Measurements from ENCODE around the gene XPO4.
"Not testable (repeated sequence)": the region's sequence is repeated elsewhere in the genome, so short reads cannot be mapped to it uniquely, and the experiment has no call there.

The XPO4 gene

DNA sequence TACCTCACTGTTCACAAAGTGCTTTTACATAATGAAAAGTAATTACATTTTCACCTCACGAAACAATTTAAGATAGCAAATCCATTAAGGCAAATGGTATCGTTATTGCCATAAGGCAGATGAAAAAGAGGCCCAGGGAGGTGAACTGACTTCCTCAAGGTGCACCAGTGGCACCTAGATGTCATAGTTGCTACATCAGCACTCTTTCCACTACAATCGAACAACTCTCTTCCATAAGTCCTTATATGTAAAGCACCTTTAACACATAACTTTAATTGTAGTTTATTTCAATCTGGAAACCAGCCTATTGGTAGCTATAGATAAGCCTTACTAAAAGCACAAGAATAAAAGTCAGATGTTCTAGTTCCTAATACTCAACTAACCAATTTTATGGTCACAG lies 35.1 kb downstream of the XPO4 start:
- H3K4me3 Mint-ChIP-seq: no peak overlapping the region
- peaks cover 49% of the 10 kb centered on the region for H3K36me3 Mint-ChIP-seq (ENCODE audit: low read depth)
- H3K9me3 Mint-ChIP-seq: no peaks in the 10 kb centered on the region
- H3K27me3 Mint-ChIP-seq: no peaks in the 10 kb centered on the region
- no peak overlapping the region for H3K27ac Mint-ChIP-seq
- H3K4me1 Mint-ChIP-seq (ENCODE audit: low read depth): peaks cover 32% of the 10 kb centered on the region
- no peak for DNase-seq

DNA sequence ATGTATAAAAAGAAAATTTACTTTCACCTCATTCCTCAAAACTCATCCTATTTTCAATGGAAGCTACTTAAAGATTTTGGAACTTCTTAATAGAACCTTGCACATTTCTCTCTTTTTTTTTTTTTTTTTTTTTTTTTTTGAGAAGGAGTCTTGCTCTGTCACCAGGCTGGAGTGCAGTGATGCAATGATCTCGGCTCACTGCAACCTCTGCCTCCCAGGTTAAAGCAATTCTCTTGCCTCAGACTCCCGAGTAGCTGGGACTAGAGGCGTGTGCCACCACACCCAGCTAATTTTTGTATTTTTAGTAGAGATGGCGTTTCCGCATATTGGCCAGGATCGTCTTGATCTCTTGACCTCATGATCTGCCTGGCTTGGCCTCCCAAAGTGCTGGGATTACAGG lies 40.9 kb downstream of the XPO4 start:
- not testable (repeated sequence) for H3K9me3 Mint-ChIP-seq, H3K4me3 Mint-ChIP-seq, H3K27ac Mint-ChIP-seq, H3K27me3 Mint-ChIP-seq, DNase-seq
- H3K36me3 Mint-ChIP-seq (ENCODE audit: low read depth): peaks cover 75% of the 10 kb centered on the region
- peaks cover 18% of the 10 kb centered on the region for H3K4me1 Mint-ChIP-seq (ENCODE audit: low read depth)

DNA sequence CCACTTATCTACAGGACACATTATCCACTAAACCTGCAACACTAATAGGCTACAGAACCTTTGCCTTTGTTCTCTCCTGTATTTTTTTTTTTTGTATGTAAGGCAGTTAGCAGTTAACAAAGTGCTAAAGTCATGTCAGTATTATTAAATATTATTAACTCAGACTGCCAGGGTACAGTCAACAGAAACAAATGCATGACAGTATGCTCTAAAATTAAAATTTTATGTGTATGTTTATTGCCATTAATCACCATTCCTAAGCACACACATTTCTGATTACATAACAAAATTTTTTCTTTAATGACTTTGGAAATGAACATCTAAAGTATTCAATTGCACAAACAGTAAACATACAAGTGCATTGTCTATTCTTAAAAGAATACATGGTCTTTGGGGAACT lies 41.7 kb downstream of the XPO4 start:
- peaks cover 76% of the 10 kb centered on the region for H3K36me3 Mint-ChIP-seq (ENCODE audit: low read depth)
- no peak overlapping the region for H3K4me3 Mint-ChIP-seq
- H3K27me3 Mint-ChIP-seq: no peaks in the 10 kb centered on the region
- no peaks in the 10 kb centered on the region for H3K9me3 Mint-ChIP-seq
- H3K4me1 Mint-ChIP-seq (ENCODE audit: low read depth): peaks cover 10% of the 10 kb centered on the region
- no peak overlapping the region for H3K27ac Mint-ChIP-seq
- DNase-seq: no peak

DNA sequence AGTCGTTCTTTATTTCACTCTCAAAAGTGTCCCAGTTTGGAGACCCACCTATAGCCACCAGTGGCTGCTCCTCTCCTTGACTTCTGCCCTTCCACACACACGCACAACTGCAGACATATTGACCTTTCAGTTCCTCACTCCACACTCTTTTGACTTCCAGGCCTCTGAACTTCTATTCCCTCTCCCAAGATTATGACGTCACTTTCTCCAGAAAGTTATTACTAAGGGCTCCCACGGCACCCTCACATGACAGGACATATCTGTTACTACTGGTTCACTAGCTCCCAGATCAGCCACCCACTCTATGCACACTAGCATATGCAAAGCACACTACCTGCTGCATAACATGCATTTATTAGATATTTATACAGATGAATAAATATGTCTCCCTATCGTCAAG lies 45.9 kb downstream of the XPO4 start:
- Mint-ChIP-seq H3K27ac (no peak overlapping the region), H3K4me1 (ENCODE audit: low read depth) (no peaks in the 10 kb centered on the region), H3K9me3 (no peaks in the 10 kb centered on the region), H3K4me3 (no peak overlapping the region), H3K36me3 (ENCODE audit: low read depth) (peaks cover 69% of the 10 kb centered on the region), H3K27me3 (no peaks in the 10 kb centered on the region)
- no peak for DNase-seq

DNA sequence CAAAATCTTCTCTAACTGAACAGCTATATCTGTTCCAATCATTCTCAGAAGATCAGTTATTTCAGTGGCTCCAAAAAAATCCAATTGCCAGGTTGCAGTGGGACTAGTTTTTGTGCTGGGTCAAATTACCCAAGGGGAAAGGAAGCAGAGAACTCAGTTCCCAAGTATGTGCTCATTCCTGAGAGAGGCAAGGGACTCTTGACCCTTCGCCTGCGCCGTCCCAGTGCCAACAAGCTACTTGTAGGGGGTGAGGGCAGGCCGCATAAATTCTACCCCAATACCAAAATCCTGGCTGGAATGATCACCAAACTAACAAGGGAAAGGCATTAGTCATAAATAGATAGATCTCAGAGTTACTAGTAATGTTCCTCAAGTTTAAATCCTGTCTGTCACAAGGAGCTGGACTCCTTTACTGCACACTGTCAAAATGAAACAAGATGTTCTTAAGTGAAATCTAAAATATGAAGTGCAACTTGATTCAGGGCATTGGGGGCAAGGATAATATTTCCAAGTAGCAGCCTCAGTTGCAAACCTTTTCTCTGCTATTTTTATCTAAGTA lies 50.6 kb downstream of the XPO4 start:
- no peak for DNase-seq
- H3K36me3 Mint-ChIP-seq (ENCODE audit: low read depth): peaks cover 71% of the 10 kb centered on the region
- H3K27me3 Mint-ChIP-seq: no peaks in the 10 kb centered on the region
- no peak overlapping the region for H3K27ac Mint-ChIP-seq
- no peak overlapping the region for H3K4me3 Mint-ChIP-seq
- no peaks in the 10 kb centered on the region for H3K9me3 Mint-ChIP-seq
- no peaks in the 10 kb centered on the region for H3K4me1 Mint-ChIP-seq (ENCODE audit: low read depth)

DNA sequence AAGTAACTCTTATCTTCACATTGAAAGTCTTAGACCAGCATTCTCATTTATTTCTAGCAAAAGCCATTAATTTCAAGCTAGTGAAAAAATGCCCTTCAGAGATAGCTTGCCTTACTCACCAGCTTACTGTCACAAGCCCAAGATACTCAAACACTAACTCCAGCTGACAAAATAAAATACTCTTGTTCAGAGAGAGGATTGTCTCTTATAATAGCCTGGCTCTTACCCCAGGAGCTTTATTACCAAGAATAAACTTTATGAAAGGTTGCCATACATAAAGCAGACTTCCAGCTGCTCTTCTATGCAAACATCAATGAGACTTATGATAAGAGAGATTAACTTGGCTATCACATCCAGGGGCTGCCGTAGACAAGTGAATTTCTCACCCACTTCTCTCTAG lies 53.6 kb downstream of the XPO4 start:
- Mint-ChIP-seq H3K36me3 (ENCODE audit: low read depth) (peaks cover 65% of the 10 kb centered on the region), H3K27me3 (no peaks in the 10 kb centered on the region), H3K27ac (no peak overlapping the region), H3K4me1 (ENCODE audit: low read depth) (no peaks in the 10 kb centered on the region), H3K4me3 (no peak overlapping the region), H3K9me3 (no peaks in the 10 kb centered on the region)
- no peak for DNase-seq

DNA sequence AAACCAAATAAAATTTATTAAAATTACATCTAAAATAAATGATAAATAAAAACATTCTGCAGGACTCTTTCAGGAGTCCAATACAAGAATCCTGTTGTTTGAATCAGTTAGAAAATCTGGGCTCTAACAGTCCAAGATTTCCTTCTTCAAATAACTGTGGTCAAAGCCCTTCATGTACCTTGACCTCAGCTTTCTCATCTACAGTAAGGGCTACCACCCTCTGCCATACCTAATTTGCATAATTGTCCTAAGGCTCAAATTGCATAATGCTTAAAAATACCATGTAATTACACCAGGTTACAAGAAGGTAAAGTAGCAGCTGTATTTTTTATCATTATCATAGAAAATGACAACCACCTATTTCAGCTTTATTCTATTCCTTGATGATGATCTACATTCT lies 54.3 kb downstream of the XPO4 start:
- Mint-ChIP-seq H3K27ac (no peak overlapping the region), H3K4me1 (ENCODE audit: low read depth) (no peaks in the 10 kb centered on the region), H3K27me3 (no peaks in the 10 kb centered on the region), H3K9me3 (no peaks in the 10 kb centered on the region), H3K4me3 (no peak overlapping the region), H3K36me3 (ENCODE audit: low read depth) (peaks cover 65% of the 10 kb centered on the region)
- no peak for DNase-seq

- DNase-seq: no peak
- H3K27ac Mint-ChIP-seq: no peak overlapping the region
Observed at GRCh38 chr13:20847296-20847695, 55.2 kb downstream of the XPO4 start.

DNA sequence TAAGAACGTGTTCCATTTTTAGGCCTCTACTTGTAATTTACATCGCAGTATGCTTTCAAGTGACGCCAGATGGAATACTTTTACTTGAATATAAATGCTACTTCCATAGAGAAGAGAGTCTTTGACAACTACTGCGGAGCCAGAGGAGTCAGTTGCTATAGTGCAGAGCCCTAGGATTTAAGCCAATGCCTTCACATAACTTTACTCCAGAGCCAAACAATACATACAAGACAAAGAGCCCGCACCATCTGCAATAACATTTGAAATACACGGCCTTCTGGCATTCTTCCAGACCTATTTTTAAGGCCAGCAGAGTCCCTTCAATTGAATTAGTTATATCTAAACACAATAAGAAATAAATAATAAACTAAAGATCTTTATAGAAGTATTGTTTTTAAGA lies 59.4 kb downstream of the XPO4 start:
- no peaks in the 10 kb centered on the region for H3K27me3 Mint-ChIP-seq
- peaks cover 70% of the 10 kb centered on the region for H3K36me3 Mint-ChIP-seq (ENCODE audit: low read depth)
- DNase-seq: no peak
- H3K27ac Mint-ChIP-seq: no peak overlapping the region
- no peaks in the 10 kb centered on the region for H3K9me3 Mint-ChIP-seq
- no peaks in the 10 kb centered on the region for H3K4me1 Mint-ChIP-seq (ENCODE audit: low read depth)
- H3K4me3 Mint-ChIP-seq: no peak overlapping the region

More at GRCh38 chr13:20847296-20847695, 55.2 kb downstream of the XPO4 start:
- Mint-ChIP-seq H3K4me3 (no peak overlapping the region), H3K4me1 (ENCODE audit: low read depth) (no peaks in the 10 kb centered on the region), H3K27me3 (no peaks in the 10 kb centered on the region), H3K9me3 (no peaks in the 10 kb centered on the region), H3K36me3 (ENCODE audit: low read depth) (peaks cover 67% of the 10 kb centered on the region)

- H3K36me3 Mint-ChIP-seq (ENCODE audit: low read depth): peaks cover 79% of the 10 kb centered on the region
- H3K4me3 Mint-ChIP-seq: no peak overlapping the region
- DNase-seq: no peak
- no peaks in the 10 kb centered on the region for H3K4me1 Mint-ChIP-seq (ENCODE audit: low read depth)
- no peak overlapping the region for H3K27ac Mint-ChIP-seq
- H3K27me3 Mint-ChIP-seq: no peaks in the 10 kb centered on the region
- H3K9me3 Mint-ChIP-seq: no peaks in the 10 kb centered on the region
Observed at GRCh38 chr13:20840568-20840967, 62.0 kb downstream of the XPO4 start.

GRCh38 chr13:20833900-20834679 lies 68.5 kb downstream of the XPO4 start:
- no peak for DNase-seq
- no peak overlapping the region for H3K4me3 Mint-ChIP-seq
- H3K4me1 Mint-ChIP-seq (ENCODE audit: low read depth): no peaks in the 10 kb centered on the region
- peaks cover 57% of the 10 kb centered on the region for H3K36me3 Mint-ChIP-seq (ENCODE audit: low read depth)
- H3K27me3 Mint-ChIP-seq: no peaks in the 10 kb centered on the region
- H3K9me3 Mint-ChIP-seq: no peaks in the 10 kb centered on the region
- H3K27ac Mint-ChIP-seq: no peak overlapping the region

GRCh38 chr13:20832861-20833260 lies 69.7 kb downstream of the XPO4 start:
- Mint-ChIP-seq H3K4me1 (ENCODE audit: low read depth) (peaks cover 7% of the 10 kb centered on the region), H3K36me3 (ENCODE audit: low read depth) (peaks cover 56% of the 10 kb centered on the region), H3K27me3 (no peaks in the 10 kb centered on the region), H3K4me3 (no peak overlapping the region), H3K27ac (no peak overlapping the region), H3K9me3 (no peaks in the 10 kb centered on the region)
- no peak for DNase-seq

DNA sequence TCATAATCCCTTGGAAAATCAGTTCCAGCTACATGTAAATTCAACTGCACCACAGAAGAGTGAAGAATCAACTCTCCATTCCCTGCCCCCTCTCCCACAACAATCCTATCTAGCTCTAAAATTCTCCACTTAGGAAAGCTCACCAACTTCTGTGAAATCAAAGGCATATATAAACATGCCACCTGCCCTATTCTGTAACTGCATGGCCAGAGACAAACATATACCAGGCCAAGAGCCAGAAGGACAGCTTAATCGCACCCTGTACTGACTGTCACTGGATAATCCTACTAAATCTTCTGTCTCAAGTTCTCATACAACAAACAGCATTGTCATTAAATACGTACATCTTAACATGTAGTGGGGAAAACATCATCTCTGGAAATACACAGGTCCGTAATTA lies 70.6 kb downstream of the XPO4 start:
- DNase-seq: no peak
- peaks cover 50% of the 10 kb centered on the region for H3K36me3 Mint-ChIP-seq (ENCODE audit: low read depth)
- no peaks in the 10 kb centered on the region for H3K27me3 Mint-ChIP-seq
- no peak overlapping the region for H3K4me3 Mint-ChIP-seq
- H3K27ac Mint-ChIP-seq: peak overlapping the region; percentile 1
- no peaks in the 10 kb centered on the region for H3K9me3 Mint-ChIP-seq
- peaks cover 7% of the 10 kb centered on the region for H3K4me1 Mint-ChIP-seq (ENCODE audit: low read depth)

DNA sequence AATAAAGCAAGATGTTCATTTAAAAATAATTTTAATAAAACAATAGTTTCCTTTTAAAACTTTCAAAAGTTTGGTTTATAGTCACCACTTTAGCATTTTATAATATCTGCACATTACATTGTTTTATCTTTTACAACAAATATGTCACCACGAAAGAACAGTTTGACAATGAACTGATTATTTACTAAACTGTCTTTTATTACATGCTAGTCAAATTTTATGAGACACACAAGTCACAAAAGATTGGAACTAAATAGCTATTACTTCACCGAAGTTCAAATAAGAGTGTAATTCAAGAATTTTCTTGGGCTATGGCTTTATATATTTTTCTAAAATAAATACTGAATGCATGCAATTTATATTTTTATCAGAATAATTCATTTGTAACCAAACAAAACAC lies 71.3 kb downstream of the XPO4 start:
- no peak for DNase-seq
- Mint-ChIP-seq H3K4me1 (ENCODE audit: low read depth) (peaks cover 7% of the 10 kb centered on the region), H3K27ac (no peak overlapping the region), H3K36me3 (ENCODE audit: low read depth) (peaks cover 48% of the 10 kb centered on the region), H3K27me3 (no peaks in the 10 kb centered on the region), H3K4me3 (no peak overlapping the region), H3K9me3 (no peaks in the 10 kb centered on the region)

- H3K36me3 Mint-ChIP-seq (ENCODE audit: low read depth): peaks cover 48% of the 10 kb centered on the region
- no peak overlapping the region for H3K4me3 Mint-ChIP-seq
- H3K27me3 Mint-ChIP-seq: no peaks in the 10 kb centered on the region
- H3K9me3 Mint-ChIP-seq: no peaks in the 10 kb centered on the region
- H3K27ac Mint-ChIP-seq: peak overlapping the region; percentile 63
- H3K4me1 Mint-ChIP-seq (ENCODE audit: low read depth): peaks cover 7% of the 10 kb centered on the region
- no peak for DNase-seq
Observed at GRCh38 chr13:20828539-20829364, 73.8 kb downstream of the XPO4 start.

All from activated T-cell treated with anti-CD3 and anti-CD28 coated beads, Interleukin-2, amount 50 U/mL, for 24 hours (primary cell).